Ascending aorta (tissue), 2 donors: Measurements from ENCODE around the gene TTYH3. TPM values are rescaled to one million over a fixed set of nuclear protein-coding genes. Genes with fewer than 3 reads are reported as not detected.

ENCODE experiments used
- DNase-seq, 2 donors: peaks; one replicate each; pipeline ENCODE4 v3.0.0-alpha.2; 2019; ENCODE audit warnings: low spot score in 2 of 2
- H3K27ac ChIP-seq, 2 donors: fragments of 200-600 bp; sonication (generic); one replicate each; pipeline ENCODE4 v1.5.1; 2016 to 2017; ENCODE audit warnings: mild to moderate bottlenecking in 1 of 2
- H3K27me3 ChIP-seq: fragments of 200-600 bp; sonication (generic); one replicate; pipeline ENCODE4 v1.5.1; 2017
- H3K36me3 ChIP-seq, 2 donors: fragments of 200-600 bp; sonication (generic); one replicate each; pipeline ENCODE4 v1.5.1; 2016
- H3K4me1 ChIP-seq, 2 donors: fragments of 200-600 bp; sonication (generic); one replicate each; pipeline ENCODE4 v1.5.1; 2016 to 2017; ENCODE audit warnings: mild to moderate bottlenecking in 1 of 2
- H3K4me3 ChIP-seq, 2 donors: fragments of 200-600 bp; sonication (generic); one replicate each; pipeline ENCODE4 v1.5.1; 2016 to 2017; ENCODE audit warnings: mild to moderate bottlenecking in 1 of 2
- H3K9me3 ChIP-seq, 2 donors: fragments of 200-600 bp; sonication (generic); one replicate each; pipeline ENCODE4 v1.5.1; 2016
- intact Hi-C: fragments of 100-400 bp; cut with DNase I; formaldehyde crosslinking; loops from one replicate; pipeline ENCODE4 v1.15.1; 2023
- total RNA-seq: library from RNA; depleted of rRNA; stranded (reverse); fragments of >200 nt; gene quantifications from one replicate; pipeline ENCODE4 v1.1.0, GENCODE V29; 2016
- TF ChIP-seq, protein P1 (sequence below), 3 experiments: fragments of 200-600 bp in 2 of 3; fragments of 450-650 bp in 1 of 3; sonication (generic) in 2 of 3; IDR thresholded peaks; one replicate each; pipeline ENCODE4 v1.5.1; 2016 to 2019; ENCODE audit warnings: antibody characterized with exemption in 3 of 3, mild to moderate bottlenecking in 1 of 3, moderate library complexity in 1 of 3

TTYH3 gene
- total RNA-seq, 1 donor from 2014 or later = 70.5 TPM

DNA sequence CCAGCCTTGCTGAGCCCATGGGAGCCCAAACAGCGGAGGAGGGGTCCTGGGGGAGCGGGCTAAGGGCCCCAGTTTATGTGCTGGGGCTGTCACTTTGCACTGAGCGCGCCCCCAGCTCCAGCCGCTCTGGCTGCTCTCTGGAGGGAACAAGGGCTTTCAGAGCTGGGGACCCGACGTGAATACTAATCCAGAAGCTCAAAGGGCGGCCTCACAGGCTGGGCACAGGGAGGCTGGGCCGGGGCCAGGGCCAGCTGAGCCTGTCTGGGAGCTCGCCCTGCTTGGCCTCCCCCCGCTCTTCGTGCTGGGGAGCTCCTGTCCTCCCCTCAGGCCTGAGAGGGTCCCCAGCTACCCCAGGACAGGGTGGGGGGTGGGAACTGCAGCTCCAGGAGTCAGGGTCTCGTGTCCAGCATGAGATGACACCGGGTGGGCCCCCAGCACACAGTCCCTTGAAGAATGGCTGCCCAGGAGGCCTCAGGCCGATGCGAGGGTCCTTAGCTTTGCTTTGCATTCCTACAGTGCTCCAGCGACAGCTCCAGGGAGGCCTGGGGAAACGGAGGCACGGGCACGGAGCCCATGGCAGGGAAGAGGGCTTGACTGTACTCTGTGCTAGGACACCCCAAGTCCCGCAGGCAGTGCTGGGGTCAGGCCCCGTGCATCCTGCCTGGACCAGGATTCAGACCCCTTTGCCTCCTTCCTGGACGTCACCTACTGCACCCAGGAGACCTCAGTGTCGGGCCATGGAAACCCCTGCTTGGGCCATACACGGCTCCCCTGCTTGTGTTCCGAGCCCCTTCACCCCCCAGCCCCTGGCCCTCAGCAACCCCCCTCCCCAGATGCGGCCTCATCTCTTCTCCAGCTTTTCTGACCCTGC is 50.4 kb downstream of the TTYH3 start:
- Histone ChIP-seq H3K27me3 (no peaks in the 10 kb centered on the region), H3K4me1 (no peaks in the 10 kb centered on the region), H3K36me3 (no peaks in the 10 kb centered on the region), H3K4me3 (no peak overlapping the region), H3K9me3 (no peaks in the 10 kb centered on the region), H3K27ac (no peak overlapping the region)
- no peak for DNase-seq
- TF ChIP-seq, protein P1, sequence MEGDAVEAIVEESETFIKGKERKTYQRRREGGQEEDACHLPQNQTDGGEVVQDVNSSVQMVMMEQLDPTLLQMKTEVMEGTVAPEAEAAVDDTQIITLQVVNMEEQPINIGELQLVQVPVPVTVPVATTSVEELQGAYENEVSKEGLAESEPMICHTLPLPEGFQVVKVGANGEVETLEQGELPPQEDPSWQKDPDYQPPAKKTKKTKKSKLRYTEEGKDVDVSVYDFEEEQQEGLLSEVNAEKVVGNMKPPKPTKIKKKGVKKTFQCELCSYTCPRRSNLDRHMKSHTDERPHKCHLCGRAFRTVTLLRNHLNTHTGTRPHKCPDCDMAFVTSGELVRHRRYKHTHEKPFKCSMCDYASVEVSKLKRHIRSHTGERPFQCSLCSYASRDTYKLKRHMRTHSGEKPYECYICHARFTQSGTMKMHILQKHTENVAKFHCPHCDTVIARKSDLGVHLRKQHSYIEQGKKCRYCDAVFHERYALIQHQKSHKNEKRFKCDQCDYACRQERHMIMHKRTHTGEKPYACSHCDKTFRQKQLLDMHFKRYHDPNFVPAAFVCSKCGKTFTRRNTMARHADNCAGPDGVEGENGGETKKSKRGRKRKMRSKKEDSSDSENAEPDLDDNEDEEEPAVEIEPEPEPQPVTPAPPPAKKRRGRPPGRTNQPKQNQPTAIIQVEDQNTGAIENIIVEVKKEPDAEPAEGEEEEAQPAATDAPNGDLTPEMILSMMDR (IDR thresholded peaks at IDR 0.05) = no peak
- intact Hi-C loops = loop anchor here (1.0 kb wide), 2 partner anchors 115 to 231 kb away; no protein-coding TSS in a partner anchor

DNA sequence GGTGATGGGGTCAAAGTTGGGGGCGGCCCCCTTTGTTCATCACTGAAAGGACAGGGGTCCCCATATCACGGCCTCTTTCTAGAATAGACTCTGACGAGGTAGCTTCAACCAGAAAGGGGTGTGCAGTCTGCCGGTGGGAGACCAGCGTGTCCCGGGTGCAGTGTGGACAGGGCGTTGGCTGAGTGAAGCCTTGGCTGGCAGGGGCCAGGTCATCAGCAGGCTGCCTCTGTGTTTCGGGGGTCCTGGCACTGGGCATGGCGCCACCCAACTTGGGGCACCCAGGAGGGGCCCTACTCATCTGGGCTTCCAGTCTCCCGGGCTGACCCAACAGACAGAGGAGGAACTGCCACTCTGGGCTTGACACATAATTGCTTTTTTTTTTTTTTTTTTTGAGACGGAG is 52.7 kb downstream of the TTYH3 start:
- DNase-seq = no peak
- Histone ChIP-seq H3K27me3 (no peaks in the 10 kb centered on the region), H3K27ac (no peak overlapping the region), H3K4me1 (peaks cover 4 to 20% of the 10 kb centered on the region in 2 donors), H3K4me3 (no peak overlapping the region), H3K9me3 (no peaks in the 10 kb centered on the region), H3K36me3 (no peaks in the 10 kb centered on the region)
- intact Hi-C loops = no loop called here
- TF ChIP-seq, protein P1 (IDR thresholded peaks at IDR 0.05) = no peak

DNA sequence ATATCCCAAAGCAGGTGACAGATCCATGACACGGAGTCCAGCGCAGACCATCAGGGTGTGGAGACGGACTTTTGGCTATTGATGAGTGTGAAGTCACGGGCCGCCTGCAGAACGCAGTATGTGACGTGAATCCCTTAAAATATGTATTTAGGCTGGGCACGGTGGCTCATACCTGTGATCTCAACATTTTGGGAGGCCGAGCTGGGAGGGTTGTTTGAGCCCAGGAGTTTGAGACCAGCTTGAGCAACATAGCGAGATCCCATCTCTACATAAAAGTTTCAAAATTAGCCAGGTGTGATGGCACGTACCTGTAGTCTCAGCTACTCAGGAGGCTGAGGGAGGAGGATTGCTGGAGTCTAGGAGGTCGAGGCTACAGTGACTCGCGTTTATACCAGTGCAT is 54.3 kb downstream of the TTYH3 start:
- no peak overlapping the region for H3K27ac ChIP-seq
- no peaks in the 10 kb centered on the region for H3K9me3 ChIP-seq
- H3K27me3 ChIP-seq = no peaks in the 10 kb centered on the region
- intact Hi-C loops = no loop called here
- no peak for DNase-seq
- TF ChIP-seq, protein P1 (IDR thresholded peaks at IDR 0.05) = no peak
- H3K36me3 ChIP-seq = no peaks in the 10 kb centered on the region
- no peak overlapping the region for H3K4me3 ChIP-seq
- H3K4me1 ChIP-seq = peaks cover 4 to 27% of the 10 kb centered on the region in 2 donors

DNA sequence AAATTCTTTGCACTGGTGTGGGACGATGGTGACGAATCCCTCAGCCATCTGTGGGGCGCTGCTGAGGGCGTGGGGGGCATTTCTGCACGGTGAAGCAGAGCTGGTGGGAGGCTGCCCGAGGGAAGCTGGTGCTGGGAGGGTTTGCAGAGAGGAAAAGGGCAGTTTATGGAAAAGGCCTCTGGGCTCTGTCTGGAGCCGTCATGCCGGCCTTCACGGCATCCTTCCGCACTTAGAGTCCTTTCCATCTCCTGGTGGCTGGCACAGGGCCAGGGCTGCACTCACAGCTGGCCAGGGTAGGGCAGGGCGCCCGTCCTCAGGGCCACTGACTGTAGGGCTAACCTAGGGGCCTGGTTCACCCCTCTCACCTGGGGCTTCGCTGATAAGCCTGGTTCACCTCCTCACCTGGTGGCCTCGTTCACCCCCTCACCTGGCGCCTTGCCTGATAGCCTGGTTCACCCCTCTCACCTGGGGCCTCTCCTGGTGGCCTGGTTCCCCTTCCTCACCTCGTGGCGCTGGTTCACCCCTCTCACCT is 55.6 kb downstream of the TTYH3 start:
- no peaks in the 10 kb centered on the region for H3K27me3 ChIP-seq
- intact Hi-C loops = no loop called here

DNA sequence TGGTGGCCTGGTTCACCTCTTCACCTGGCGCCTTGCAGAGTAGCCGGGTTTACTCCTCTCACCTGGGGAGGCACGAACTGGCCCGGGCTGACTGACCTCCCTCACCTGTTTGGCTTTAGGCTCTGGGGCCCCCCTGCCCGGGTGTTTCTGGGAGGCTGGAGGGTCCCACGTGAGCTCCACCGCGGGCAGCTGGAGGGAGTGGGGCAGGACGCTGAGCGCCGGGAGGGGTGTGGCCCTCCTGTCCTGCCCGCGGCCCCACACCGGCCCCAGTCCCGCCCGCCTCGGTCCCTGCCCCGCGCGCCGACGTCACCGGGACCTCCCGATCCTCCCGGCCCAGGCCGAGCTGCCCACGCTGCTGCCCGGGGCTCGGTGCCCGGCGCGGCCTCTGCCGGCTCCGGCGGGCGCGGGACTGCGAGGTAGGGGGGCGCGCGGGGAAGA is 56.1 kb downstream of the TTYH3 start, which contains the start of gene AMZ1:
AMZ1 (plus strand) TSS at position 322 of the 438 bp plus-strand sequence. CDS start 12,250 bp downstream, outside the sequence.
- peak within 1 kb of the TSS; percentile 41 to 62 for H3K4me3 ChIP-seq
- no peaks in the 10 kb centered on the region for H3K36me3 ChIP-seq
- TF ChIP-seq, protein P1 (IDR thresholded peaks at IDR 0.05) = no peak
- no peak for DNase-seq
- H3K4me1 ChIP-seq = peaks cover 4 to 27% of the 10 kb centered on the region in 2 donors
- intact Hi-C loops = no loop called here
- H3K9me3 ChIP-seq = no peaks in the 10 kb centered on the region
- H3K27me3 ChIP-seq = no peaks in the 10 kb centered on the region
- no peak within 1 kb of the TSS for H3K27ac ChIP-seq

More for the DNA sequence above, 55.6 kb downstream of the TTYH3 start:
- H3K4me1 ChIP-seq = peaks cover 4 to 27% of the 10 kb centered on the region in 2 donors
- H3K4me3 ChIP-seq = peak overlapping the region in 1 of 2 donors; percentile 62
- TF ChIP-seq, protein P1 (IDR thresholded peaks at IDR 0.05) = no peak
- H3K27ac ChIP-seq = no peak overlapping the region
- H3K9me3 ChIP-seq = no peaks in the 10 kb centered on the region
- H3K36me3 ChIP-seq = no peaks in the 10 kb centered on the region
- no peak for DNase-seq
